Neural cell (in vitro differentiated cells): ENCODE results near the gene AFF2. TPM values are rescaled to one million over a fixed set of nuclear protein-coding genes. Genes with fewer than 3 reads are reported as not detected.
"Not testable (repeated sequence)": the region's sequence is repeated elsewhere in the genome, so short reads cannot be mapped to it uniquely, and the experiment has no call there.

Experiments
- H2AFZ ChIP-seq: fragments of 200-600, 300-800 bp; sonication (generic), shearing (Covaris generic); 2 replicates; pipeline ENCODE4 v1.6.0; 2014; ENCODE audit warnings: low read depth, mild to moderate bottlenecking, antibody characterized with exemption, low read length, moderate library complexity
- H3F3A ChIP-seq: fragments of 200-600 bp; shearing (Covaris generic); 2 replicates; pipeline ENCODE4 v1.6.1; 2016; ENCODE audit warnings: mild to moderate bottlenecking, moderate library complexity, mixed read lengths, antibody characterized with exemption, low read length; ENCODE audit not compliant: insufficient read depth, poor library complexity, severe bottlenecking
- H3K27ac ChIP-seq: fragments of 200-600, 300-800 bp; sonication (generic), shearing (Covaris generic); 2 replicates; pipeline ENCODE4 v1.5.1; 2014; ENCODE audit warnings: mild to moderate bottlenecking, low read length, moderate library complexity
- H3K27me3 ChIP-seq: fragments of 300-800, 200-600 bp; sonication (generic), shearing (Covaris generic); 2 replicates; pipeline ENCODE4 v1.6.0; 2014; ENCODE audit warnings: mild to moderate bottlenecking, low read depth, low read length, moderate library complexity; ENCODE audit not compliant: insufficient read depth
- H3K36me3 ChIP-seq: fragments of 300-800, 200-600 bp; sonication (generic), shearing (Covaris generic); 2 replicates; pipeline ENCODE4 v1.5.1; 2014; ENCODE audit warnings: mild to moderate bottlenecking, antibody characterized with exemption, low read length, moderate library complexity; ENCODE audit not compliant: insufficient read depth
- H3K4me2 ChIP-seq: fragments of 300-800, 200-600 bp; sonication (generic), shearing (Covaris generic); 2 replicates; pipeline ENCODE4 v1.6.0; 2014; ENCODE audit warnings: mild to moderate bottlenecking, low read length
- H3K4me3 ChIP-seq: fragments of 300-800, 200-600 bp; sonication (generic), shearing (Covaris generic); 2 replicates; pipeline ENCODE4 v1.5.1; 2014; ENCODE audit warnings: mild to moderate bottlenecking, low read length, moderate library complexity
- H3K79me2 ChIP-seq: fragments of 200-600 bp; shearing (Covaris generic); replicated peaks from 2 replicates; pipeline ENCODE4 v1.6.0; 2014; ENCODE audit warnings: mild to moderate bottlenecking, low read length, moderate library complexity; ENCODE audit not compliant: insufficient read depth
- H3K9ac ChIP-seq: fragments of 300-800, 200-600 bp; sonication (generic), shearing (Covaris generic); 2 replicates; pipeline ENCODE4 v1.6.1; 2016; ENCODE audit warnings: mild to moderate bottlenecking, low read length, mixed read lengths
- H3K9me2 ChIP-seq: fragments of 200-600 bp; shearing (Covaris generic); 2 replicates; pipeline ENCODE4 v1.6.1; 2016; ENCODE audit warnings: mild to moderate bottlenecking, low read length, mixed read lengths; ENCODE audit not compliant: insufficient read depth
- H3K9me3 ChIP-seq: fragments of 200-600, 300-800 bp; sonication (generic), shearing (Covaris generic); 2 replicates; pipeline ENCODE4 v1.6.1; 2016; ENCODE audit warnings: mild to moderate bottlenecking, mixed run types, low read length, moderate library complexity, mixed read lengths
- H4K20me1 ChIP-seq: fragments of 200-600 bp; shearing (Covaris generic); 2 replicates; pipeline ENCODE4 v1.6.1; 2016; ENCODE audit warnings: mild to moderate bottlenecking, mixed run types; ENCODE audit not compliant: insufficient read depth
- CTCF ChIP-seq: fragments of 450-650 bp; IDR thresholded peaks from 2 replicates; pipeline ENCODE4 v1.5.1; 2014; ENCODE audit warnings: antibody characterized with exemption, mild to moderate bottlenecking, moderate library complexity; ENCODE audit not compliant: poor library complexity, severe bottlenecking
- EP300 ChIP-seq: fragments of 450-650 bp; conservative IDR thresholded peaks from 2 replicates; pipeline ENCODE4 v1.6.1; 2014; ENCODE audit warnings: antibody characterized with exemption, mild to moderate bottlenecking, moderate library complexity; ENCODE audit not compliant: poor library complexity, severe bottlenecking
- EZH2 ChIP-seq: fragments of 200-600, 300-800 bp; shearing (Covaris generic), sonication (generic); IDR thresholded peaks from 2 replicates; pipeline ENCODE4 v1.6.1; 2014; ENCODE audit warnings: antibody characterized with exemption, low read length, borderline replicate concordance, mild to moderate bottlenecking; ENCODE audit not compliant: insufficient read depth, poor library complexity, severe bottlenecking
- MXI1 ChIP-seq: fragments of 450-650 bp; conservative IDR thresholded peaks from 2 replicates; pipeline ENCODE4 v1.6.1; 2014; ENCODE audit warnings: antibody characterized with exemption, mild to moderate bottlenecking; ENCODE audit not compliant: poor library complexity, severe bottlenecking
- POLR2AphosphoS5 ChIP-seq: IDR thresholded peaks from 2 replicates; pipeline ENCODE4 v1.6.1; 2012
- RAD21 ChIP-seq: fragments of 450-650 bp; conservative IDR thresholded peaks from 2 replicates; pipeline ENCODE4 v1.6.1; 2014; ENCODE audit warnings: antibody characterized with exemption, mild to moderate bottlenecking, moderate library complexity
- SMC3 ChIP-seq: fragments of 450-650 bp; conservative IDR thresholded peaks from 2 replicates; pipeline ENCODE4 v1.6.1; 2014; ENCODE audit warnings: antibody characterized with exemption, mild to moderate bottlenecking, moderate library complexity; ENCODE audit not compliant: poor library complexity
- polyA plus RNA-seq: library from polyadenylated mRNA; depleted of rRNA; stranded (reverse); fragments of >200 nt; gene quantifications from 2 replicates; pipeline ENCODE4 v1.2.3, GENCODE V29; 2014

The AFF2 gene
- polyA plus RNA-seq, 1 donor from 2014 or later: 10.5 TPM

- Histone ChIP-seq H3F3A (no peaks in the 10 kb centered on the region), H4K20me1 (no peaks in the 10 kb centered on the region), H3K27ac (no peak overlapping the region), H2AFZ (no peak overlapping the region), H3K27me3 (no peaks in the 10 kb centered on the region), H3K9ac (no peak overlapping the region), H3K79me2 (no peaks in the 10 kb centered on the region), H3K4me3 (no peak overlapping the region), H3K9me3 (no peaks in the 10 kb centered on the region), H3K36me3 (no peaks in the 10 kb centered on the region), H3K9me2 (no peaks in the 10 kb centered on the region), H3K4me2 (no peak overlapping the region)
- no peak for TF ChIP-seq RAD21
Observed at GRCh38 chrX:148664995-148665394, 164.6 kb downstream of the AFF2 start.

- not testable (repeated sequence) for H3K36me3 ChIP-seq, H3K27me3 ChIP-seq, H3K4me3 ChIP-seq, H3F3A ChIP-seq, H3K4me2 ChIP-seq, H3K9me3 ChIP-seq, H2AFZ ChIP-seq, H4K20me1 ChIP-seq, H3K27ac ChIP-seq, H3K9ac ChIP-seq, H3K79me2 ChIP-seq, H3K9me2 ChIP-seq
Observed at GRCh38 chrX:148669175-148669574, 168.8 kb downstream of the AFF2 start.

GRCh38 chrX:148670277-148670676 is 169.9 kb downstream of the AFF2 start:
- no peak for TF ChIP-seq EZH2
- no peak for TF ChIP-seq POLR2AphosphoS5
- no peak for TF ChIP-seq EP300
- TF ChIP-seq SMC3: no peak
- TF ChIP-seq RAD21: no peak
- no peak for TF ChIP-seq MXI1
- TF ChIP-seq CTCF: no peak
- Histone ChIP-seq H3K36me3 (no peaks in the 10 kb centered on the region), H3K27me3 (no peaks in the 10 kb centered on the region), H3K9me2 (no peaks in the 10 kb centered on the region), H3K4me3 (no peak overlapping the region), H3K27ac (no peak overlapping the region), H3F3A (no peaks in the 10 kb centered on the region), H2AFZ (no peak overlapping the region), H3K79me2 (no peaks in the 10 kb centered on the region), H4K20me1 (no peaks in the 10 kb centered on the region), H3K9me3 (no peaks in the 10 kb centered on the region), H3K4me2 (no peak overlapping the region), H3K9ac (no peak overlapping the region)

GRCh38 chrX:148672517-148672916 is 172.1 kb downstream of the AFF2 start:
- Histone ChIP-seq H3K9ac (no peak overlapping the region), H3K79me2 (no peaks in the 10 kb centered on the region), H3K27me3 (no peaks in the 10 kb centered on the region), H3K9me3 (no peaks in the 10 kb centered on the region), H3K4me3 (no peak overlapping the region), H4K20me1 (no peaks in the 10 kb centered on the region), H3K9me2 (no peaks in the 10 kb centered on the region), H3K4me2 (no peak overlapping the region), H2AFZ (no peak overlapping the region), H3K36me3 (no peaks in the 10 kb centered on the region), H3F3A (no peaks in the 10 kb centered on the region), H3K27ac (no peak overlapping the region)
- no peak for TF ChIP-seq EP300
